OCI-LY3 (cell line): Measurements from ENCODE around the gene MISP.

Source experiments
- CTCF ChIP-seq: fragments of 200-600, 300-600 bp; sonication (generic); IDR thresholded peaks from 2 replicates; pipeline ENCODE4 v1.5.1; 2014; ENCODE audit warnings: antibody characterized with exemption, low read length, low read depth
- EZH2phosphoT487 ChIP-seq: fragments of 200-600 bp; shearing (Covaris generic); IDR thresholded peaks from 2 replicates; pipeline ENCODE4 v1.6.1; 2018; ENCODE audit warnings: antibody characterized with exemption, mixed run types, low read depth

GRCh38 chr19:734716-735115 is 16.2 kb upstream of the MISP start:
- TF ChIP-seq CTCF: no peak
- TF ChIP-seq EZH2phosphoT487: no peak
